ENCODE data around the gene NEK11.

NEK11 gene, protein sequence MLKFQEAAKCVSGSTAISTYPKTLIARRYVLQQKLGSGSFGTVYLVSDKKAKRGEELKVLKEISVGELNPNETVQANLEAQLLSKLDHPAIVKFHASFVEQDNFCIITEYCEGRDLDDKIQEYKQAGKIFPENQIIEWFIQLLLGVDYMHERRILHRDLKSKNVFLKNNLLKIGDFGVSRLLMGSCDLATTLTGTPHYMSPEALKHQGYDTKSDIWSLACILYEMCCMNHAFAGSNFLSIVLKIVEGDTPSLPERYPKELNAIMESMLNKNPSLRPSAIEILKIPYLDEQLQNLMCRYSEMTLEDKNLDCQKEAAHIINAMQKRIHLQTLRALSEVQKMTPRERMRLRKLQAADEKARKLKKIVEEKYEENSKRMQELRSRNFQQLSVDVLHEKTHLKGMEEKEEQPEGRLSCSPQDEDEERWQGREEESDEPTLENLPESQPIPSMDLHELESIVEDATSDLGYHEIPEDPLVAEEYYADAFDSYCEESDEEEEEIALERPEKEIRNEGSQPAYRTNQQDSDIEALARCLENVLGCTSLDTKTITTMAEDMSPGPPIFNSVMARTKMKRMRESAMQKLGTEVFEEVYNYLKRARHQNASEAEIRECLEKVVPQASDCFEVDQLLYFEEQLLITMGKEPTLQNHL

DNA sequence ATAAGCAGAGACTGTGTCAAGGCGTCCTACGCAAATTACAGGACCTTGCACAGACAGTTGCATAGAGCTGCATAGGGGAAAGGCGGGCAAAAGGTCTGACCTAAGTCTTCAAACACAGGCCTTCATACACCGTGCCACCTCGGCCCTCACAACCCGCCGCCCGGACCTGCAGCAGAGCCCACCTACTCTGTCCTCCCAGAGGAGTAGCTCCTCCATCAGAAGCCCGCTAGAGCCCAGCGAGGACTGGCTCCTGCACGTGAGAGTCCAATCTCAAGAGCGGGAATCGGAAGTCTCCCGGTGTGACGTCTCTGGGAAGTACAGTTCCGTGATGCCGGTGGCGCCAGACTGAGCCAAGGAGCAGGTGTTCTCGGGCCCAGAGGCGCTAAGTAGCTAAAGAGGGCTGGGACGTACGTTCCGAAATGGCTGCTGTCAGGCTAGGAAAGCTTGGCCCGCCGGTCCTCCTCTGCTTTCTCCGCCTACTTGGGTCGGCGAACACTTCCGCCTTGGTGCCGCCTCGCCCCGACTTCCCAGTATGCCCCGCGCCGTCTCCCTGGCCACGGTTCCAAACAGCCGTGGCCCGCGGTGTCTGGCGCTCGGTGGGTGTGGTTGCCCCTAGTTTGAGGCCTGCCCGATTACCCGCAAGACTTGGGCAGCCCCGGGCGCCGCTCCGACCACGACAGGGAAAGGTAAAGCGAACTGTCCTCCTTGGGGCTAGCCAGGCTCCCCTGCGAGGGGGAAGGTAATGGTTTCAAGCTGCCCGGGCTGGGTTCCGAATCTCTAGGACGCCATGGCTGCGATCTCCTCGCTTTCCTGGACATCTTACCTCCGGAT is at the start of gene NEK11, which contains the start of gene ASTE1:
Gene NEK11 (plus strand): TSS at position 557 of the 831 bp plus-strand sequence. CDS start 2,832 bp downstream, outside the sequence.
Gene ASTE1 (minus strand): TSS at position 505 of the 831 bp plus-strand sequence. CDS start 1,519 bp downstream, outside the sequence.
- no peak for TF ChIP-seq CTCF (IDR thresholded peaks at IDR 0.05; ENCODE audit: insufficient read depth, low read depth, low read length, missing control alignments)
- DNase-seq (ENCODE audit: low read depth) = peak; percentile 91
- peak within 1 kb of the TSS; percentile 80 for H3K4me3 ChIP-seq (ENCODE audit: low read depth, low read length)

- H3K4me3 ChIP-seq (ENCODE audit: low read depth, low read length) = no peak overlapping the region
- no peak for DNase-seq (ENCODE audit: low read depth)
- no peak for TF ChIP-seq CTCF (IDR thresholded peaks at IDR 0.05; ENCODE audit: insufficient read depth, low read depth, low read length, missing control alignments)
Observed at GRCh38 chr3:130979117-130979516, 47.6 kb upstream of the NEK11 start.

DNA sequence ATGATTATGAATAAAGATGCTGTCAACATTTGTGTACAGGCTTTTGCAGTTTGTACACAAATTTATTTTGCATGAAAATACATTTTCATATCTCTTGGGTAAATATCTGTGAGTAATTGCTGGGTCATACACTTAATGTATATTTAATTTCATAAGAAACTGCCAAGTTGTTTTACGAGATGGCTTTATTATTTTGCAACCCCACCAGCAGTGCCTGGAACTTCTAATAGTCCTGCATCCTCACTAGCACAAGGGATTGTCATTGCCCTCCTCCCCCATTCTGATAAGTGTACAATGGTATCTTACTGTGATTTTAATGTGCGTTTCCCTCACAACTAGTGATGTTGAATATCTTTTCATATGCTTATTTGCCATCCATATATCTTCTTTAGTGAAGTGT is 45.2 kb upstream of the NEK11 start:
- DNase-seq (ENCODE audit: low read depth) = no peak
- TF ChIP-seq CTCF (IDR thresholded peaks at IDR 0.05; ENCODE audit: insufficient read depth, low read depth, low read length, missing control alignments) = no peak
- no peak overlapping the region for H3K4me3 ChIP-seq (ENCODE audit: low read depth, low read length)

DNA sequence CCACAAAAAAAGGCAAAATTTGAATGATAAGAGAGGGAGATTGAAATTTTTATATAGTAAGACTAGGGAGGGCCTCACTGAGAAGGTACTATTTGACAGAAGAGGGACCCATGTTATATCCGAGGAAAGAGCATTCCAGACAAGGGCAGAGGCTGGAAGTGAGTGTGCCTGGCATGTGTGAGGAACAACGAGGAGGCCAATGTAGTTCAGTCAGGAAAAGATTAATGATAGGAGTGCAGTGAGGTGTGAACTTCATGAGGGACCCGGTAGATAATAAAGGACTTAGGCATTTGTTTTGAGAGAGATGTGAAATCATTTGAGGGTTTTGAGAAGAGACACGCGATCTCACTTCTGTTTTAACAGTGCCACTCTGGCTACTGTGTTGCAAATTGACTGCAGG is 36.4 kb upstream of the NEK11 start:
- TF ChIP-seq CTCF (IDR thresholded peaks at IDR 0.05; ENCODE audit: insufficient read depth, low read depth, low read length, missing control alignments) = no peak
- H3K4me3 ChIP-seq (ENCODE audit: low read depth, low read length) = no peak overlapping the region
- no peak for DNase-seq (ENCODE audit: low read depth)

DNA sequence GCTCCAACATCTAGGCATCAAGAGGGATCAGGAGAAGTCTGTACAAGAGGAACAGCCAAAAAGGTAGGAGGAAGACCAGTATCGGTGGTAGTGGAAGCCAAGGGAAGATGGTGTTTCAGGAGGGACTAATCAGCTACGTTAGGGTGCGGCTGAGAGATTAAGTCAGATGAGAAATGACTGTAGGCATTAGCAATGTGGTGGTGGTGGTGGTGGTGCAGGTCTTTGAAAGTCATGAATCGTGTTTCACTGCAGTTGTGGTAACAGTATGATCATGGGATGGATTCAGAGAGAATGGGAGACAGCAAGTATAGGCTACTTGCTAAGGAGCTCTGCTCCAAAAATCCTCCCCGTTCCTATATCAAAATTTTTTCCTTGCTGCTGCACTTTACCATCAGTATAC is 35.6 kb upstream of the NEK11 start:
- DNase-seq (ENCODE audit: low read depth) = no peak
- H3K4me3 ChIP-seq (ENCODE audit: low read depth, low read length) = no peak overlapping the region
- TF ChIP-seq CTCF (IDR thresholded peaks at IDR 0.05; ENCODE audit: insufficient read depth, low read depth, low read length, missing control alignments) = no peak

DNA sequence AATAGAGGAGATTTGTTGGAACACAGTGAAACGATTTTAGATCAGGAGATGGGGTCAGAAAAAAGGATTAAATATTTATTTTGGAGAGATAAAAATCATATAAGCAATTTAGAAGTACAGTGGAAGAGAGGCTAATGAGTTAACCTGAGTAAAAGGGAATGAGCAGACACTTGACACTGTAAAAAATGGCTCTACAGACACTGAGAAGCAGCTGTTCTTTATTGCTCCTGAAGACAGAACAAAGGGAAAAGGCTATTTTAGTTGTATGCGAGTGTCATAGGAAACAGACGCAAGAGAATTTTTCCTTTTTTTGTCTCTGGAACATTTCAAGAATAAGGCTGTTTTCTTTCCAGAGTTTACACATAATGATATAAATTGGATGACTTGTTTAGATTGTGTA is 34.3 kb upstream of the NEK11 start:
- no peak overlapping the region for H3K4me3 ChIP-seq (ENCODE audit: low read depth, low read length)
- no peak for DNase-seq (ENCODE audit: low read depth)
- TF ChIP-seq CTCF (IDR thresholded peaks at IDR 0.05; ENCODE audit: insufficient read depth, low read depth, low read length, missing control alignments) = no peak

All from GM12865 (cell line).